SK-N-SH (cell line): ENCODE measurements around the gene PCNX2. TPM values are rescaled to one million over a fixed set of nuclear protein-coding genes. Genes with fewer than 3 reads are reported as not detected.
A peak's percentile ranks its signal among the peaks of the same experiment; 100 is the strongest.

Experiments
- CTCF ChIA-PET: fragments of 300-600, 350-600 bp; formaldehyde crosslinking; extraction: SDS; loops from one replicate; lab custom pipeline; 2021; lab: Yijun Ruan, JAX
- POLR2A ChIA-PET: fragments of 350-600 bp; sonication (Branson Sonifier 250); formaldehyde crosslinking; extraction: SDS; loops from one replicate; lab custom pipeline; 2020; ENCODE audit warnings: antibody characterized with exemption, inconsistent platforms; lab: Yijun Ruan, JAX
- DNase-seq: peaks from one replicate; pipeline ENCODE4 v3.0.0; 2012
- H2AFZ ChIP-seq: fragments of 200-600 bp; sonication (generic); 2 replicates; pipeline ENCODE4 v1.8.1; 2016; ENCODE audit warnings: antibody characterized with exemption, mild to moderate bottlenecking, low read depth
- H3F3A ChIP-seq: fragments of 200-600 bp; sonication (generic); replicated peaks from 2 replicates; pipeline ENCODE3; 2016; ENCODE audit warnings: antibody characterized with exemption, mild to moderate bottlenecking; ENCODE audit not compliant: insufficient read depth
- H3K27ac ChIP-seq, 2 experiments: fragments of 200-500 bp in 1 of 2; fragments of 200-600 bp in 1 of 2; sonication (Bioruptor generic) in 1 of 2; sonication (generic), shearing (Covaris generic) in 1 of 2; 2 replicates each; pipeline versions ENCODE4 v1.5.1 to v1.6.1; 2014 to 2016; ENCODE audit warnings: low read depth in 2 of 2, inconsistent platforms in 1 of 2, low read length in 1 of 2, mild to moderate bottlenecking in 1 of 2, mixed read lengths in 1 of 2
- H3K27me3 ChIP-seq: fragments of 200-600 bp; sonication (generic), shearing (Covaris generic); 2 replicates; pipeline ENCODE4 v1.6.1; 2016; ENCODE audit warnings: mixed run types; ENCODE audit not compliant: insufficient read depth
- H3K36me3 ChIP-seq, 2 experiments: fragments of 200-500 bp in 1 of 2; fragments of 200-600 bp in 1 of 2; sonication (Bioruptor generic) in 1 of 2; sonication (generic) in 1 of 2; replicated peaks in 1 of 2; 2 replicates each; pipeline versions ENCODE3 to v1.5.1; 2014 to 2016; ENCODE audit warnings: low read length in 1 of 2, mild to moderate bottlenecking in 1 of 2; ENCODE audit not compliant: insufficient read depth in 2 of 2, control insufficient read depth in 1 of 2
- H3K4me1 ChIP-seq, 2 experiments: fragments of 200-500 bp in 1 of 2; fragments of 200-600 bp in 1 of 2; sonication (Bioruptor generic) in 1 of 2; sonication (generic), shearing (Covaris generic) in 1 of 2; 2 replicates each; pipeline versions ENCODE4 v1.5.1 to v1.6.1; 2014 to 2016; ENCODE audit warnings: low read depth in 1 of 2, low read length in 1 of 2, mixed run types in 1 of 2; ENCODE audit not compliant: insufficient read depth in 2 of 2, control insufficient read depth in 1 of 2
- H3K4me2 ChIP-seq: fragments of 200-600 bp; sonication (generic), shearing (Covaris generic); 2 replicates; pipeline ENCODE4 v1.6.1; 2017; ENCODE audit warnings: mixed run types
- H3K4me3 ChIP-seq, 2 experiments: fragments of 200-500 bp in 1 of 2; fragments of 200-600 bp in 1 of 2; sonication (Bioruptor generic) in 1 of 2; sonication (generic), shearing (Covaris generic) in 1 of 2; 2 replicates each; pipeline versions ENCODE4 v1.5.1 to v1.8.1; 2014 to 2016; ENCODE audit warnings: low read depth in 2 of 2, inconsistent platforms in 1 of 2, low read length in 1 of 2, mild to moderate bottlenecking in 1 of 2, mixed read lengths in 1 of 2, moderate library complexity in 1 of 2
- H3K79me2 ChIP-seq: fragments of 200-600 bp; sonication (generic); 2 replicates; pipeline ENCODE4 v1.8.1; 2017; ENCODE audit warnings: mild to moderate bottlenecking; ENCODE audit not compliant: insufficient read depth
- H3K9ac ChIP-seq: fragments of 200-600 bp; sonication (generic); 2 replicates; pipeline ENCODE4 v1.6.1; 2017; ENCODE audit warnings: mixed run types
- H3K9me2 ChIP-seq: fragments of 200-600 bp; sonication (generic); 2 replicates; pipeline ENCODE4 v1.6.1; 2017; ENCODE audit warnings: mixed run types
- H3K9me3 ChIP-seq: fragments of 200-600 bp; sonication (generic); 2 replicates; pipeline ENCODE4 v1.6.1; 2017; ENCODE audit warnings: mixed run types, mild to moderate bottlenecking, moderate library complexity
- H4K20me1 ChIP-seq: fragments of 200-600 bp; sonication (generic); 2 replicates; pipeline ENCODE4 v1.6.1; 2017; ENCODE audit warnings: mild to moderate bottlenecking, mixed run types; ENCODE audit not compliant: insufficient read depth
- CHD2 ChIP-seq: fragments of 150-350 bp; IDR thresholded peaks from 2 replicates; pipeline ENCODE4 v1.6.1; 2018; ENCODE audit warnings: low read length; ENCODE audit not compliant: partially characterized antibody
- EP300 ChIP-seq, 2 experiments: IDR thresholded peaks; 2 replicates each; pipeline versions ENCODE4 v1.4.0 to v1.6.1; 2012; ENCODE audit warnings: borderline replicate concordance in 1 of 2, low read depth in 1 of 2, low read length in 1 of 2
- GABPA ChIP-seq: IDR thresholded peaks from 2 replicates; pipeline ENCODE4 v1.4.0; 2012; ENCODE audit warnings: low read depth, mild to moderate bottlenecking
- GATA2 ChIP-seq: sonication (generic); formaldehyde crosslinking; IDR thresholded peaks from 2 replicates; pipeline ENCODE4 v1.5.0; 2020; ENCODE audit warnings: mild to moderate bottlenecking, missing genetic modification reagents
- JUND ChIP-seq: IDR thresholded peaks from 2 replicates; pipeline ENCODE4 v1.4.0; 2012
- NFIC ChIP-seq: IDR thresholded peaks from 2 replicates; pipeline ENCODE4 v1.4.0; 2012; ENCODE audit warnings: borderline replicate concordance
- NRF1 ChIP-seq: IDR thresholded peaks from 2 replicates; pipeline ENCODE4 v1.6.1; 2012; ENCODE audit warnings: low read depth, mild to moderate bottlenecking, low read length
- POLR2AphosphoS5 ChIP-seq: IDR thresholded peaks from 2 replicates; pipeline ENCODE4 v1.6.1; 2012; ENCODE audit warnings: low read depth, low read length
- RXRA ChIP-seq: IDR thresholded peaks from 2 replicates; pipeline ENCODE4 v1.4.0; 2012; ENCODE audit warnings: low read depth, mild to moderate bottlenecking, borderline replicate concordance
- SIN3A ChIP-seq: IDR thresholded peaks from 2 replicates; pipeline ENCODE4 v1.6.1; 2012; ENCODE audit warnings: low read depth, mild to moderate bottlenecking, low read length, moderate library complexity, borderline replicate concordance
- SMC3 ChIP-seq: IDR thresholded peaks from 2 replicates; pipeline ENCODE4 v1.6.1; 2012; ENCODE audit warnings: low read depth, low read length, improper control_type of control experiment
- YY1 ChIP-seq: IDR thresholded peaks from 2 replicates; pipeline ENCODE4 v1.4.0; 2012; ENCODE audit warnings: low read depth, mild to moderate bottlenecking
- WGBS: methylation state at CpG from one replicate; pipeline ENCODE4 v1.1.6; 2017; ENCODE audit warnings: low lambda C conversion rate; 5-methylcytosine and 5-hydroxymethylcytosine counted together
- polyA plus RNA-seq, 3 experiments: library from polyadenylated mRNA; depleted of rRNA; stranded (reverse); fragments of >200 nt; gene quantifications; 2 replicates each; pipeline ENCODE4 v1.2.3, GENCODE V29; 2012
- TF ChIP-seq, protein P1 (sequence below): IDR thresholded peaks from 2 replicates; pipeline ENCODE4; 2012
- TF ChIP-seq, protein P2 (sequence below): fragments of 200-600 bp; sonication (generic); IDR thresholded peaks from 2 replicates; pipeline ENCODE4 v1.6.1; 2017; ENCODE audit warnings: antibody characterized with exemption, mild to moderate bottlenecking, moderate library complexity
- TF ChIP-seq, protein P3 (sequence below): IDR thresholded peaks from 2 replicates; pipeline ENCODE4 v1.4.0; 2012; ENCODE audit warnings: low read depth

PCNX2 gene
- polyA plus RNA-seq, 1 of the 3 experiments (the other 2 are of a cell fraction) = 10.6 TPM

DNA sequence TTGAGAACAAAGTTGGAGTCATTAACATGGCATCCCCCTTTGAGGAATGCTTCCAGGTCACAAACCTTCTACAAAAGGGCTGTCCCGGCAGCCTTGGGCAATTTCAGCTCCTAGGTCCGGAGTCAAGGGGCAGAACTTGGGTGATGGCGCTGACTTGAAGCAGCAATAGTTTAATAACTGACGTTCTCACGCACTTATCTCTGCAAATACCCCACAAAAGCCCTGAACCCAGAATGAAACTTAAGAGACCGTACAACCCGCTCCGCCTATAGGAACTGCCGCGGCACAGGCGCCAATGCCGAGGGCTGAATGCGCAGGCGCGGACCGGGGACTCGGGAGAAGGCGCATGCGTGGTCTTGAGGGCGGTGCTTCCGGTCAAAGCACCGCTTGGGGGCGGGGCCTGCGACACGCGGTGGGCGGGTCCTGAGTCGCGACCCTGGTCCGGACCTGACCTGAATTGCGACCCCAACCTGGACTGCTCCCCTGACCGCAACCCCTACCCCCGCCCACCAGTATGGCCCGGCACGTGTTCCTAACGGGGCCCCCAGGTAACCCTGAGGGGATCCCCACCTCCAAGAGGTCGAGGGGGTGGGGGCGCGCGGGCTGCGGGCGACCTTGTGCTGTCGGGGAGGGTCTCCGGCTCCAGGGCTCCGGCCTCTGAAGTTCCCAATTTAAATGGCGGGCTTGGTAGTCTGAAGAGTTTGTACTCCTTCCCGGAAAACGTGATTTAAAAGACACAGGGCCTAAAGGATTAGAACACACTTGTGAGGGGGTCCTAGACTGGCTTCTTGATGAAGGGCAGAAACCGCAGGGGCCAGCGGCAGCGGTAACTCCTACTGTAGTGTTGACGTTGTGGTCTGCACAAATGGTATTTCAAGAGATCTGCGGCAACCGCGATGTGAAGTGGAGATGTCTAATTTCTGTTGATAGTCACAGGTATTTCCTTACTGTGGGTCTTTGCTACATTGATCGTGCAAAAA is 345.0 kb downstream of the PCNX2 start, which contains the start of gene NTPCR (continued):
- no peak for TF ChIP-seq SMC3

DNA sequence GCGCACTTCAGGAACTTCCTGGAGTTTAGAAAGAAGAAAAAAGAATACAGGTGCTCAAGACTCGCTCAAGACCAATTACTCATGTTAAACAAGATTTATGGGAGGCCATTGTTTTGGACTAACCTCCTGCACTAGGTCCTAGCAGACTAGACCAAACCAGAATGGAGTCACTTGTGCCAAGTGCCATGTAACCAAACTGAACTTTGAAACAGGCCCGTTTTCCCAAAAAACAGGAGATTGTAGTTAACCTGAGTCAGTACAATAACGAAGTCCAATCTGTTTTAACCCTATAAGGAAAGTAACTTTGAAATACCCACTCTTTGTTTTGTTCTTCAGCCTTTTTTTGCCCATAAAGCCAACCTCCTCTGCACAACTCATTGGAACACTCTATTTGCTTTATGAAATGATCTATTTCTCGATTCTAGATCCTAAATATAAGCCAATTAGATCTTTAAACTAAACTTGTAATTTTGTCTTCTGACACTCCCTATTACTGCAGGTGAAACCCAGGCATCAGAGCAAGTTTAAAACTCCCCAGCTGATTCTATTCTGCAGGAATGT is 345.8 kb downstream of the PCNX2 start:
- Histone ChIP-seq H2AFZ (peak overlapping the region; percentile 95), H3K27ac (peak overlapping the region; percentile 70 to 96), H3K27me3 (no peaks in the 10 kb centered on the region), H3K36me3 (peaks cover 0 to 2% of the 10 kb centered on the region in 2 experiments), H3K79me2 (0 out of 2 replicates have a peak, but pooled peaks cover 4% of the 10 kb centered on the region), H3K9me3 (no peaks in the 10 kb centered on the region), H3F3A (no peaks in the 10 kb centered on the region), H3K4me3 (peak overlapping the region; percentile 81 to 87), H3K9me2 (no peaks in the 10 kb centered on the region), H3K9ac (peak overlapping the region; percentile 67), H3K4me2 (peak overlapping the region; percentile 83), H4K20me1 (no peaks in the 10 kb centered on the region), H3K4me1 (peaks cover 0 to 20% of the 10 kb centered on the region in 2 experiments; a peak in 3 of 4 replicates)
- TF ChIP-seq GABPA = no peak
- TF ChIP-seq NRF1 = no peak
- no peak for TF ChIP-seq CHD2
- no peak for TF ChIP-seq RXRA
- TF ChIP-seq, protein P1, sequence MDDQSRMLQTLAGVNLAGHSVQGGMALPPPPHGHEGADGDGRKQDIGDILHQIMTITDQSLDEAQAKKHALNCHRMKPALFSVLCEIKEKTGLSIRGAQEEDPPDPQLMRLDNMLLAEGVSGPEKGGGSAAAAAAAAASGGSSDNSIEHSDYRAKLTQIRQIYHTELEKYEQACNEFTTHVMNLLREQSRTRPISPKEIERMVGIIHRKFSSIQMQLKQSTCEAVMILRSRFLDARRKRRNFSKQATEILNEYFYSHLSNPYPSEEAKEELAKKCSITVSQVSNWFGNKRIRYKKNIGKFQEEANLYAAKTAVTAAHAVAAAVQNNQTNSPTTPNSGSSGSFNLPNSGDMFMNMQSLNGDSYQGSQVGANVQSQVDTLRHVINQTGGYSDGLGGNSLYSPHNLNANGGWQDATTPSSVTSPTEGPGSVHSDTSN = no peak
- TF ChIP-seq, protein P2, sequence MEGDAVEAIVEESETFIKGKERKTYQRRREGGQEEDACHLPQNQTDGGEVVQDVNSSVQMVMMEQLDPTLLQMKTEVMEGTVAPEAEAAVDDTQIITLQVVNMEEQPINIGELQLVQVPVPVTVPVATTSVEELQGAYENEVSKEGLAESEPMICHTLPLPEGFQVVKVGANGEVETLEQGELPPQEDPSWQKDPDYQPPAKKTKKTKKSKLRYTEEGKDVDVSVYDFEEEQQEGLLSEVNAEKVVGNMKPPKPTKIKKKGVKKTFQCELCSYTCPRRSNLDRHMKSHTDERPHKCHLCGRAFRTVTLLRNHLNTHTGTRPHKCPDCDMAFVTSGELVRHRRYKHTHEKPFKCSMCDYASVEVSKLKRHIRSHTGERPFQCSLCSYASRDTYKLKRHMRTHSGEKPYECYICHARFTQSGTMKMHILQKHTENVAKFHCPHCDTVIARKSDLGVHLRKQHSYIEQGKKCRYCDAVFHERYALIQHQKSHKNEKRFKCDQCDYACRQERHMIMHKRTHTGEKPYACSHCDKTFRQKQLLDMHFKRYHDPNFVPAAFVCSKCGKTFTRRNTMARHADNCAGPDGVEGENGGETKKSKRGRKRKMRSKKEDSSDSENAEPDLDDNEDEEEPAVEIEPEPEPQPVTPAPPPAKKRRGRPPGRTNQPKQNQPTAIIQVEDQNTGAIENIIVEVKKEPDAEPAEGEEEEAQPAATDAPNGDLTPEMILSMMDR = no peak
- no peak for TF ChIP-seq JUND
- no peak for TF ChIP-seq SMC3
- no peak for TF ChIP-seq YY1
- ChIA-PET POLR2A (no interaction called here), CTCF (no interaction called here)
- DNase-seq = no peak
- WGBS = 84% methylated on average over 5 of the region's 5 CpGs

DNA sequence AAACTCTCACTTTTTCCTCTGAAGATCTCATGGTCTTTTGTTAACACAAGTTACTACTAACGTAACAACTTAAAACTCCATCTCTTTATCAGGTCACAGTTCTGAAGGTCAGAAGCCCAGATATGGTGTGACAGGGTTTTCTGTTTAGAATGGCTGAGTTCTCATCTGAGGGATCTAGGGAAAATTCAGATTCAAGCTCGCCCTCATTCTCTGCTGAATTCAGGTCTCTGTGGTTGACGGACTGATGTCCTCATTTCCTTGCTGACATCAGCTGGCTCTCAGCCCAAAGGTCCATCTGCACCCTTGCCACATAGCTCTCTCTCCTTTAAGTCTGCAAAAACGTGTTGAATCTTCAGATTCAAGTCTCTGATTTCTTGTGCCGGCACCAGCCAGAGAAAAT is 351.2 kb downstream of the PCNX2 start:
- Histone ChIP-seq H2AFZ (no peak overlapping the region), H3K9ac (no peak overlapping the region), H3K27me3 (no peaks in the 10 kb centered on the region), H3F3A (no peaks in the 10 kb centered on the region), H3K36me3 (no peaks in the 10 kb centered on the region), H3K27ac (no peak overlapping the region), H3K9me3 (no peaks in the 10 kb centered on the region), H3K9me2 (no peaks in the 10 kb centered on the region), H3K79me2 (no peaks in the 10 kb centered on the region), H4K20me1 (no peaks in the 10 kb centered on the region), H3K4me3 (no peak overlapping the region), H3K4me1 (peaks cover 0 to 2% of the 10 kb centered on the region in 2 experiments; a peak in 1 of 4 replicates), H3K4me2 (no peak overlapping the region)
- 58% methylated on average over 5 of the region's 5 CpGs for WGBS
- ChIA-PET POLR2A (no interaction called here), CTCF (no interaction called here)
- no peak for TF ChIP-seq NFIC
- no peak for TF ChIP-seq GATA2 (CRISPR knock-in tag)
- no peak for TF ChIP-seq EP300 (IDR thresholded peaks at IDR 0.05; ENCODE audit: borderline replicate concordance in 1 of 2, low read depth in 1 of 2, low read length in 1 of 2)
- no peak for TF ChIP-seq POLR2AphosphoS5
- TF ChIP-seq SIN3A = no peak
- TF ChIP-seq, protein P3, sequence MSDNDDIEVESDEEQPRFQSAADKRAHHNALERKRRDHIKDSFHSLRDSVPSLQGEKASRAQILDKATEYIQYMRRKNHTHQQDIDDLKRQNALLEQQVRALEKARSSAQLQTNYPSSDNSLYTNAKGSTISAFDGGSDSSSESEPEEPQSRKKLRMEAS = no peak
- TF ChIP-seq RXRA = no peak
- no peak for TF ChIP-seq YY1
- DNase-seq = no peak
